ENCODE results near the gene POLR3E.

The POLR3E gene

DNA sequence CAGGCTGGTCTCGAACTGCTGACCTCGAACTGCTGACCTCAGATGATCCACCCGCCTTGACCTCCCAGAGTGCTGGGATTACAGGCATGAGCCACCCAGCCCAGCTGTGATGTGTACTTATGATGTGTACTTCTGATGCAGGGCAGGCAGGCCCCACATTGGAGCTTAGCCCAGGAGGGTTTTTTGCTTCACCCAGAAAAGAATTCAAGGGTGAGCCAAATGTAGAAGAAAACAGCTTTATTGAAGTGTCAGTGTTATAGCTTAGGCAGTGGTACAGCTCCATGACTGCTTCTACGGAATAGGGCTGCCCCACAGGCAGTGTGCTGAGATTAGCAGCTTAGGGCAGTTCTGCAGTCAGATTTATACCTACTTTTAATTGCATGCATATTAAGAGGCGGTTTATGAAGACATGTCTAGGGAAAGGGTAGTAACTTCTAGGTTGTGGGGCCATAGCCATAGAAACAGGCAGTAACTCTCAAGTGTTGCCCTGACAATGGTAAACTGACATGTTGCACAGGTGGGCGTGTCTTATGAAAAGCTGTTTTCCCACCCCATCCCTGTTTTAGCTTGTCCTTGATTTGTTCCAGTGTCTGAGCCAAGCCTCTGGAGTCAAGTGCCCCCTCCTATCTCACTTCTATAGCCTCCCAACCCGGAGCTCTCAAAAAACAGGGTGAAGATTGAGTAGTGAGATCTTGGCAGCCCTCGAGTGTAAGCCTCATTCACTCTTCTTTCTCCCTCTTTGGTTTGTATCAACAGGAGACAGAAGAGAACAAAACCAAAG is 24.1 kb upstream of the POLR3E start:
- no peak overlapping the region for H3K4me3 ChIP-seq (ENCODE audit: control insufficient read depth, low read depth, low read length)
- TF ChIP-seq, protein P1, sequence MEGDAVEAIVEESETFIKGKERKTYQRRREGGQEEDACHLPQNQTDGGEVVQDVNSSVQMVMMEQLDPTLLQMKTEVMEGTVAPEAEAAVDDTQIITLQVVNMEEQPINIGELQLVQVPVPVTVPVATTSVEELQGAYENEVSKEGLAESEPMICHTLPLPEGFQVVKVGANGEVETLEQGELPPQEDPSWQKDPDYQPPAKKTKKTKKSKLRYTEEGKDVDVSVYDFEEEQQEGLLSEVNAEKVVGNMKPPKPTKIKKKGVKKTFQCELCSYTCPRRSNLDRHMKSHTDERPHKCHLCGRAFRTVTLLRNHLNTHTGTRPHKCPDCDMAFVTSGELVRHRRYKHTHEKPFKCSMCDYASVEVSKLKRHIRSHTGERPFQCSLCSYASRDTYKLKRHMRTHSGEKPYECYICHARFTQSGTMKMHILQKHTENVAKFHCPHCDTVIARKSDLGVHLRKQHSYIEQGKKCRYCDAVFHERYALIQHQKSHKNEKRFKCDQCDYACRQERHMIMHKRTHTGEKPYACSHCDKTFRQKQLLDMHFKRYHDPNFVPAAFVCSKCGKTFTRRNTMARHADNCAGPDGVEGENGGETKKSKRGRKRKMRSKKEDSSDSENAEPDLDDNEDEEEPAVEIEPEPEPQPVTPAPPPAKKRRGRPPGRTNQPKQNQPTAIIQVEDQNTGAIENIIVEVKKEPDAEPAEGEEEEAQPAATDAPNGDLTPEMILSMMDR (conservative IDR thresholded peaks at IDR 0.05; ENCODE audit: control insufficient read depth, insufficient read depth, low read depth, low read length) = no peak
- DNase-seq (ENCODE audit: low read depth) = peak; percentile 38

DNA sequence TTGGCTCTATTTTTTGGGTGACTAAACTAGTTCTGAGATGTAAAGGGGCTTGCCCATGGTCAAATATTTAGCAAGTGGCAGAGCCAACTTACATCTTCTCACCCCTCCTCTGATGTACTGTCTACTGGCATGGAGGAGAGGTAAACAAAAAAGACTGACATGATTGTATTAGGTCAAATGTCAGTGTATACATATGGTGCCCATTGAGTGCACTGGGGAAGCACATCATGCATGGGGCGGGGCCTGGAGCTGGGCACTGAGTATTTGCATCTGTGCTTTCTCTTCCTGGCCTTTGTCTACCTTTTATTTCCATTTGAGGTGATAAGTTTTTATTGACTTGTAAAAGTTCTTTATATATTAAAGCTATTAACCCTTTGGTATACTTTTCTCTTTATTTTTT is 22.3 kb upstream of the POLR3E start:
- TF ChIP-seq, protein P1 (conservative IDR thresholded peaks at IDR 0.05; ENCODE audit: control insufficient read depth, insufficient read depth, low read depth, low read length) = no peak
- DNase-seq (ENCODE audit: low read depth) = no peak
- no peak overlapping the region for H3K4me3 ChIP-seq (ENCODE audit: control insufficient read depth, low read depth, low read length)

DNA sequence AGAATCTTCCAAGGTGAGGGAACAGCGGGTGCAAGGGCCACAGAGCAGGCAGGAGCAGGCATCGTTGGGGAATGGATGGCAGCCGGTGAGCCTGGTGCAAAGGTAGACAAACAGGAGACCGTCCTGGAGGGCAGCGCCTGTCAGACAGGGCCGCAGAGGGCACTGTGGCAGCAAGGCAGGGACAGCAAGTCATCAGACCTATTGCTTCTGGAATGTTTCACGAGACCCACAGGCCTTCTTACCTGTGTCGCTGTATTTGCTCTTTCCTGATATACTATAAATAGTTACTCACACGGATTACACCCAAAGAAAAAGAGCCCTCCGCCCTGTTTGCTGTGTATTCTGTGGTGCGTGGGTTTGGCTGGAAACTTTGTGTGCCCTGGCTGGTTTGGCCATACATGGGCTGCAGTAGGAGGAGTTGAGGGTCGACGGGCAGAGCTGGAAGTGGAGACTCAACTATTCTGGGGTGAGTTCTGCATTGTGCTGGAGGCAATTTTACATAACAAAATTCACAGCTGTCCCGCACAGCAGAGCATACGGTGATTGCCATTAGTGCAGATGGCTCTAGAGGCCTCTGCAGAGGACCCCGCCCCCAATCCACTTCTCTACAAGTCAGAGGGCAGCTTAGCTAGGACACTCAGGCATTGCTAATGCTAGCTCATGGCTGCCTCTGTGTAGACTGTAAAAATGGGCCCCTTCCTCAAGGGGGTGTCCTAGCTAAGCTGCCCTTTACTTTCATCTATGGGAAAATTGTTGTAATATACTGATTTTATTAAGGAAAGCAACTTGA is 18.6 kb upstream of the POLR3E start:
- TF ChIP-seq, protein P1 (conservative IDR thresholded peaks at IDR 0.05; ENCODE audit: control insufficient read depth, insufficient read depth, low read depth, low read length) = no peak
- no peak overlapping the region for H3K4me3 ChIP-seq (ENCODE audit: control insufficient read depth, low read depth, low read length)
- no peak for DNase-seq (ENCODE audit: low read depth)

DNA sequence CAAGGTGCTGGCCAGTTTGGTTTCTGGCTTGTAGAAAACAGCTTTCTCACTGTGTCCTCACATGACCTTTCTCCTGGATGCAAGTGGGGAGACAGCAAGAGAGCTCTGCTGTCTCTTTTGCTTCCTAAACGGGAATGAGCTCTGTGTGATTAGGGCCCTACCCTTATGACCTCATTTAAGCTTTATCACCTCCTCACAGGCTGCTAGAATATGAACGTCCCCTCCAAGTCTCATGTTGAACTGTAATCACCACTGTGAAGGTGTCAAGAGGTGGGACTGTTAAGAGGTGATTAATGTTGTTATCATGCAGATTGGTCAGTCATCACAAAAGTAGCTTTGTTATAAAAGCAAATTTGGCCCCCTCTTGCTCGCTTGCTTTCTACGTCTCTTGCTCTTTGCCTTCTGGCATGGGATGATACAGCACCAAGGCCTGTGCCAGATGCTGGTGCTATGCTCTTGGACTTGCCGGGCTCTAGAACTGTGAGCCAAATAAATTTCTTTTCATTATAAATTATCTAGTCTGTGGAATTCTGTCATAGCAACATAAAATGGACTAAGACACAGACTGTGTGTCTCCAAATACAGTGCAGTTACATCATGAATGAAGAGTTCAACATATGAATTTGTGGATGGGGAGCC is 14.8 kb upstream of the POLR3E start:
- no peak for DNase-seq (ENCODE audit: low read depth)
- no peak overlapping the region for H3K4me3 ChIP-seq (ENCODE audit: control insufficient read depth, low read depth, low read length)
- TF ChIP-seq, protein P1 (conservative IDR thresholded peaks at IDR 0.05; ENCODE audit: control insufficient read depth, insufficient read depth, low read depth, low read length) = no peak

DNA sequence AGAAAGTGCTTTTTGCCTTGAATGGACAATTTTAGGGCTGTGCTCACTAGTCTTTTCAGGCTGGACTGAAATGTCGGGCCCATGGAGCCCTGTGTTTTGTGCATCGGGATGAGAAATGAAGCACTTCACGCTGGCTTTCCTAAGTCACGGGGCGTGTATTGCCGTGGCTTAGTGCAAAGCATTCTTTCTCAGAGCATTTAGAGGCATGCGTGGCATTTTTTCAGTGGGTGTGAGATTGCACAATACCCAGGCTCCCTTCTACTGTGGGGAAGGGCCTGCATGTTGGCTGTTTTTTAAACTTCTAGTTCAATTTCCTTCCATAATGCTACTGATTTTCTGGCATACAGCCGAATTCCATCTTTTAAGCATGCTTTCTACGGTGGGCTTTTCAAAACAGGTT is 12.6 kb upstream of the POLR3E start:
- H3K4me3 ChIP-seq (ENCODE audit: control insufficient read depth, low read depth, low read length) = no peak overlapping the region
- TF ChIP-seq, protein P1 (conservative IDR thresholded peaks at IDR 0.05; ENCODE audit: control insufficient read depth, insufficient read depth, low read depth, low read length) = no peak
- DNase-seq (ENCODE audit: low read depth) = peak; percentile 26

DNA sequence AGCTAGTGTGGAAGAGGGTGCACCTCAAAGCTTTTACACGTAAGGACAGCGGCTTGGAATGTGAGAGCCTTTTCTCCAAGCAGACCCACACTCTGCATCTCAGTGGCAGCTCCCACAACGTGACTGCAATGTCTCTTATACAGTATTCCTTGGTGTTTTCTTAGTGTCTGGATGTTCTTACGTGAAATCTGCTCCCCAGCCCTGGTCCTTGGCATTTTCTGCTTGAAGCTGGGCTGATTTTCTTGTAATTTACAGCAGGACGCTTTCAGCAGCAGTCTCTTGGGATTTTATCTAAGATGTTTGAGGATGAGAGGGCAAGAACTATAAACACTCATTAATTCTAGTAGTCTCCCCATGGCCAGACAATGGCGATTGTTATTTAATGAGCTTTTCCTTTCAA is 12.1 kb upstream of the POLR3E start:
- DNase-seq (ENCODE audit: low read depth) = peak; percentile 14
- TF ChIP-seq, protein P1 (conservative IDR thresholded peaks at IDR 0.05; ENCODE audit: control insufficient read depth, insufficient read depth, low read depth, low read length) = no peak
- H3K4me3 ChIP-seq (ENCODE audit: control insufficient read depth, low read depth, low read length) = no peak overlapping the region
